Stimulated activated CD8-positive, alpha-beta memory T cell treated with anti-CD3 and anti-CD28 coated beads, Interleukin-15, amount 100 ng/mL, for 24 hours (primary cell): ENCODE data around the gene CDC42EP4.
"Not testable (repeated sequence)": the region's sequence is repeated elsewhere in the genome, so short reads cannot be mapped to it uniquely, and the experiment has no call there.

Experiments used
- DNase-seq: peaks from one replicate; pipeline ENCODE4 v3.0.0-alpha.2; 2020; ENCODE audit warnings: low read depth

The CDC42EP4 gene

GRCh38 chr17:73279704-73280103 is 32.1 kb downstream of the CDC42EP4 start:
- no peak for DNase-seq

GRCh38 chr17:73278465-73279453 is 33.0 kb downstream of the CDC42EP4 start:
- DNase-seq: no peak

- no peak for DNase-seq
These were observed 33.7 kb downstream of the CDC42EP4 start for GRCh38 chr17:73278049-73278464.

- DNase-seq: no peak
These were observed 37.3 kb downstream of the CDC42EP4 start for GRCh38 chr17:73274490-73274889.

- DNase-seq: no peak
These were observed 38.9 kb downstream of the CDC42EP4 start for GRCh38 chr17:73272906-73273218.

GRCh38 chr17:73271072-73271471 is 40.7 kb downstream of the CDC42EP4 start:
- DNase-seq: no peak

GRCh38 chr17:73269791-73270190 is 42.0 kb downstream of the CDC42EP4 start:
- DNase-seq: no peak

GRCh38 chr17:73269329-73269615 is 42.5 kb downstream of the CDC42EP4 start:
- DNase-seq: no peak

GRCh38 chr17:73268582-73269328 is 43.0 kb downstream of the CDC42EP4 start:
- DNase-seq: no peak

- no peak for DNase-seq
These were observed 43.9 kb downstream of the CDC42EP4 start for GRCh38 chr17:73267648-73268537.

- DNase-seq: no peak
These were observed 45.0 kb downstream of the CDC42EP4 start for GRCh38 chr17:73266796-73267195.

- no peak for DNase-seq
These were observed 45.9 kb downstream of the CDC42EP4 start for GRCh38 chr17:73265646-73266640.

- not testable (repeated sequence) for DNase-seq
These were observed 47.4 kb downstream of the CDC42EP4 start for GRCh38 chr17:73264448-73264847.

- DNase-seq: no peak
These were observed 48.8 kb downstream of the CDC42EP4 start for GRCh38 chr17:73262676-73263642.

- DNase-seq: no peak
These were observed 49.7 kb downstream of the CDC42EP4 start for GRCh38 chr17:73261952-73262675.

- no peak for DNase-seq
These were observed 50.2 kb downstream of the CDC42EP4 start, which contains the start of gene CPSF4L for GRCh38 chr17:73261617-73261951. CPSF4L (minus strand) TSS chr17:73261880; CDS start chr17:73261818, 62 bp downstream.

- DNase-seq: no peak
These were observed 54.3 kb downstream of the CDC42EP4 start for GRCh38 chr17:73257516-73257915.

GRCh38 chr17:73256220-73256619 is 55.6 kb downstream of the CDC42EP4 start:
- DNase-seq: no peak

- DNase-seq: no peak
These were observed 56.1 kb downstream of the CDC42EP4 start for GRCh38 chr17:73255671-73256181.
